ENCODE measurements around the gene TENM3.

- TF ChIP-seq CTCF (IDR thresholded peaks at IDR 0.05; ENCODE audit: low read length): no peak
- no peak for TF ChIP-seq EZH2 (optimal IDR thresholded peaks at IDR 0.05; ENCODE audit: low read depth, low read length)
- no peak for TF ChIP-seq EZH2phosphoT487 (IDR thresholded peaks at IDR 0.05; ENCODE audit: low read length)
Measured at GRCh38 chr4:182453830-182454229, 210.6 kb downstream of the TENM3 start.

All from MM.1S (cell line).